ENCODE results near the gene SRRM3.

- TF ChIP-seq CTCF (IDR thresholded peaks at IDR 0.05; ENCODE audit: poor library complexity, severe bottlenecking) (no peak), EZH2 (IDR thresholded peaks at IDR 0.05; ENCODE audit: borderline replicate concordance, insufficient read depth, low read length, poor library complexity, severe bottlenecking) (no peak), EP300 (conservative IDR thresholded peaks at IDR 0.05; ENCODE audit: poor library complexity, severe bottlenecking) (no peak), SMC3 (conservative IDR thresholded peaks at IDR 0.05; ENCODE audit: poor library complexity) (no peak), POLR2AphosphoS5 (IDR thresholded peaks at IDR 0.05) (no peak), TAF1 (IDR thresholded peaks at IDR 0.05; ENCODE audit: low read depth) (no peak)
Measured at GRCh38 chr7:76326646-76327233, 125.0 kb downstream of the SRRM3 start.

All from neural cell (in vitro differentiated cells).